ENCODE results near the gene SLC25A23. TPM values are rescaled to one million over a fixed set of nuclear protein-coding genes. Genes with fewer than 3 reads are reported as not detected.
A peak's percentile ranks its signal among the peaks of the same experiment; 100 is the strongest.

SLC25A23 gene
- total and polyA plus RNA-seq, 10 of the 15 experiments (the other 5 are each of a cell fraction or from before 2014, with no cell fraction given): 10.2 to 85.8 (median 50.0) TPM

- TF ChIP-seq CBX3 (IDR thresholded peaks at IDR 0.05; ENCODE audit: borderline replicate concordance, low read depth) (no peak), ZNF687 (IDR thresholded peaks at IDR 0.05) (peak; percentile 67), CREM (IDR thresholded peaks at IDR 0.05; ENCODE audit: low read depth) (no peak; the same call in 1 of the 2 replicates), ZNF384 (IDR thresholded peaks at IDR 0.05; ENCODE audit: borderline replicate concordance, low read depth, low read length) (no peak), MTA2 (IDR thresholded peaks at IDR 0.05; ENCODE audit: low read depth) (peak; percentile 43; the same call in 1 of the 2 replicates), FOXK2 (IDR thresholded peaks at IDR 0.05) (no peak), ELK1 (IDR thresholded peaks at IDR 0.05; ENCODE audit: low read depth, low read length) (no peak), NFYA (IDR thresholded peaks at IDR 0.05; ENCODE audit: borderline replicate concordance, low read depth, low read length) (no peak), SIX5 (IDR thresholded peaks at IDR 0.05; ENCODE audit: low read depth, low read length, severe bottlenecking) (no peak), BCL3 (IDR thresholded peaks at IDR 0.05; ENCODE audit: borderline replicate concordance, insufficient read depth, low read depth, low read length, poor library complexity, severe bottlenecking) (no peak), BRCA1 (IDR thresholded peaks at IDR 0.05; ENCODE audit: low read depth, low read length) (no peak), DPF2 (IDR thresholded peaks at IDR 0.05) (peak; percentile 68; the same call in 1 of the 2 replicates), SUPT20H (IDR thresholded peaks at IDR 0.05; ENCODE audit: borderline replicate concordance, control insufficient read depth, low read depth, low read length) (no peak), PBX3 (IDR thresholded peaks at IDR 0.05; ENCODE audit: insufficient replicate concordance, low read depth, low read length) (peak; percentile 26), SREBF2 (IDR thresholded peaks at IDR 0.05; ENCODE audit: low read length) (no peak), SMC3 (IDR thresholded peaks at IDR 0.05; ENCODE audit: borderline replicate concordance, low read length) (peak; percentile 13; the same call in 1 of the 2 replicates), PML (IDR thresholded peaks at IDR 0.05; ENCODE audit: low read length) (no peak), CEBPB (IDR thresholded peaks at IDR 0.05; ENCODE audit: borderline replicate concordance in 1 of 2, low read depth in 2 of 2, low read length in 2 of 2) (no peak), HDAC2 (IDR thresholded peaks at IDR 0.05) (no peak), RAD51 (IDR thresholded peaks at IDR 0.05) (no peak; the same call in 1 of the 2 replicates), WRNIP1 (IDR thresholded peaks at IDR 0.05; ENCODE audit: borderline replicate concordance, low read depth, low read length) (no peak; the same call in 1 of the 2 replicates), IKZF2 (IDR thresholded peaks at IDR 0.05) (peak; percentile 90 to 91), LARP7 (IDR thresholded peaks at IDR 0.05) (peak; percentile 25; the same call in 1 of the 2 replicates), NR2F1 (conservative IDR thresholded peaks at IDR 0.05) (peak; percentile 74)
Observed at GRCh38 chr19:6460099-6460884, 700 bp upstream of the SLC25A23 start (continued).
